ENCODE measurements around the gene KISS1R.

- TF ChIP-seq CTCF (IDR thresholded peaks at IDR 0.05): no peak
- no peak for TF ChIP-seq EP300 (IDR thresholded peaks at IDR 0.05)
Measured at GRCh38 chr19:950352-951066, 33.4 kb downstream of the KISS1R start.
